Fibroblast of skin of scalp (primary cell): Measurements from ENCODE around the gene PTPRN2.
A peak's percentile ranks its signal among the peaks of the same experiment; 100 is the strongest.

ENCODE experiments used
- DNase-seq: peaks from one replicate; pipeline ENCODE4 v3.0.0-alpha.2; 2013

Gene PTPRN2

GRCh38 chr7:157651366-157652160, 936.1 kb downstream of the PTPRN2 start:
- no peak for DNase-seq

- no peak for DNase-seq
These were observed 936.8 kb downstream of the PTPRN2 start for GRCh38 chr7:157650801-157651200.

GRCh38 chr7:157650131-157650631, 937.4 kb downstream of the PTPRN2 start:
- DNase-seq = no peak

GRCh38 chr7:157646551-157646950, 941.1 kb downstream of the PTPRN2 start:
- DNase-seq = no peak

- DNase-seq = no peak
These were observed 942.1 kb downstream of the PTPRN2 start for GRCh38 chr7:157645539-157645938.

GRCh38 chr7:157644946-157645345, 942.7 kb downstream of the PTPRN2 start:
- no peak for DNase-seq

GRCh38 chr7:157643525-157643970, 944.1 kb downstream of the PTPRN2 start:
- DNase-seq = no peak

- no peak for DNase-seq
These were observed 945.8 kb downstream of the PTPRN2 start for GRCh38 chr7:157641866-157642265.

- DNase-seq = no peak
These were observed 947.5 kb downstream of the PTPRN2 start for GRCh38 chr7:157640144-157640543.

- no peak for DNase-seq
These were observed 949.1 kb downstream of the PTPRN2 start for GRCh38 chr7:157638563-157638962.

- DNase-seq = no peak
These were observed 950.2 kb downstream of the PTPRN2 start for GRCh38 chr7:157637216-157637949.

GRCh38 chr7:157635669-157636068, 952.0 kb downstream of the PTPRN2 start:
- no peak for DNase-seq

GRCh38 chr7:157635148-157635500, 952.5 kb downstream of the PTPRN2 start:
- no peak for DNase-seq

- DNase-seq = no peak
These were observed 953.0 kb downstream of the PTPRN2 start for GRCh38 chr7:157634401-157635147.

GRCh38 chr7:157633465-157634185, 954.0 kb downstream of the PTPRN2 start:
- no peak for DNase-seq

- DNase-seq = no peak
These were observed 957.2 kb downstream of the PTPRN2 start for GRCh38 chr7:157630301-157630853.

- DNase-seq = no peak
These were observed 959.2 kb downstream of the PTPRN2 start for GRCh38 chr7:157628456-157628855.

- peak; percentile 1 for DNase-seq
These were observed 960.0 kb downstream of the PTPRN2 start for GRCh38 chr7:157627646-157628045.

GRCh38 chr7:157627033-157627432, 960.6 kb downstream of the PTPRN2 start:
- DNase-seq = no peak

- no peak for DNase-seq
These were observed 961.5 kb downstream of the PTPRN2 start for GRCh38 chr7:157625973-157626742.

- no peak for DNase-seq
These were observed 964.1 kb downstream of the PTPRN2 start for GRCh38 chr7:157623556-157623955.
